Measurements from ENCODE around the gene KHDC4. TPM values are rescaled to one million over a fixed set of nuclear protein-coding genes. Genes with fewer than 3 reads are reported as not detected.

KHDC4 gene
- total RNA-seq, 1 experiment from 2014 or later: 93.3 TPM

GRCh38 chr1:155880251-155880650, 54.0 kb downstream of the KHDC4 start:
- H3K36me3 ChIP-seq (ENCODE audit: insufficient read depth, low read length, poor library complexity, severe bottlenecking): no peaks in the 10 kb centered on the region
- H3K27ac ChIP-seq (ENCODE audit: low read depth, low read length, poor library complexity, severe bottlenecking): no peak overlapping the region
- ChIA-PET POLR2A (ENCODE audit: low non-redundant PET) (no interaction called here), CTCF (no interaction called here)
- H3K4me1 ChIP-seq (ENCODE audit: insufficient read depth, low read length, poor library complexity, severe bottlenecking): no peaks in the 10 kb centered on the region
- H3K27me3 ChIP-seq (replicated peaks; ENCODE audit: insufficient read depth, low read depth, low read length, poor library complexity): no peaks in the 10 kb centered on the region
- no peak for DNase-seq (ENCODE audit: low spot score)
- BruUV-seq (replicated peaks): no TSS peak
- TF ChIP-seq CTCF (conservative IDR thresholded peaks at IDR 0.05; ENCODE audit: low read depth, low read length) (no peak), EZH2 (IDR thresholded peaks at IDR 0.05; ENCODE audit: borderline replicate concordance, low read depth, low read length, poor library complexity, severe bottlenecking) (no peak)
- no peak overlapping the region for H3K4me3 ChIP-seq (ENCODE audit: low read depth, low read length, poor library complexity, severe bottlenecking)
- intact Hi-C loops (cut with micrococcal nuclease; ENCODE audit: unreplicated experiment): no loop called here
- no peaks in the 10 kb centered on the region for H3K9me3 ChIP-seq (ENCODE audit: low read depth, low read length, poor library complexity, severe bottlenecking)

- intact Hi-C loops (cut with micrococcal nuclease; ENCODE audit: unreplicated experiment): no loop called here
- POLR2A ChIA-PET (ENCODE audit: low non-redundant PET): no interaction called here
These were observed 56.3 kb downstream of the KHDC4 start for GRCh38 chr1:155877945-155878344.

GRCh38 chr1:155873860-155874259, 60.4 kb downstream of the KHDC4 start:
- peak; percentile 64 for DNase-seq (ENCODE audit: low spot score)
- POLR2A ChIA-PET (ENCODE audit: low non-redundant PET): no interaction called here
- BruUV-seq (replicated peaks): no TSS peak
- peaks cover 15% of the 10 kb centered on the region for H3K4me1 ChIP-seq (ENCODE audit: insufficient read depth, low read length, poor library complexity, severe bottlenecking)
- CTCF ChIA-PET: no interaction called here
- H3K27me3 ChIP-seq (replicated peaks; ENCODE audit: insufficient read depth, low read depth, low read length, poor library complexity): no peaks in the 10 kb centered on the region
- no peak overlapping the region for H3K4me3 ChIP-seq (ENCODE audit: low read depth, low read length, poor library complexity, severe bottlenecking)
- intact Hi-C loops (cut with micrococcal nuclease; ENCODE audit: unreplicated experiment): no loop called here
- TF ChIP-seq EZH2 (IDR thresholded peaks at IDR 0.05; ENCODE audit: borderline replicate concordance, low read depth, low read length, poor library complexity, severe bottlenecking): no peak
- H3K9me3 ChIP-seq (ENCODE audit: low read depth, low read length, poor library complexity, severe bottlenecking): no peaks in the 10 kb centered on the region
- no peaks in the 10 kb centered on the region for H3K36me3 ChIP-seq (ENCODE audit: insufficient read depth, low read length, poor library complexity, severe bottlenecking)
- H3K27ac ChIP-seq (ENCODE audit: low read depth, low read length, poor library complexity, severe bottlenecking): no peak overlapping the region

More at GRCh38 chr1:155877945-155878344, 56.3 kb downstream of the KHDC4 start:
- no peak for DNase-seq (ENCODE audit: low spot score)
- Histone ChIP-seq H3K36me3 (ENCODE audit: insufficient read depth, low read length, poor library complexity, severe bottlenecking) (no peaks in the 10 kb centered on the region), H3K9me3 (ENCODE audit: low read depth, low read length, poor library complexity, severe bottlenecking) (no peaks in the 10 kb centered on the region), H3K4me1 (ENCODE audit: insufficient read depth, low read length, poor library complexity, severe bottlenecking) (peaks cover 7% of the 10 kb centered on the region), H3K27ac (ENCODE audit: low read depth, low read length, poor library complexity, severe bottlenecking) (no peak overlapping the region), H3K27me3 (replicated peaks; ENCODE audit: insufficient read depth, low read depth, low read length, poor library complexity) (no peaks in the 10 kb centered on the region), H3K4me3 (ENCODE audit: low read depth, low read length, poor library complexity, severe bottlenecking) (no peak overlapping the region)
- TF ChIP-seq EZH2 (IDR thresholded peaks at IDR 0.05; ENCODE audit: borderline replicate concordance, low read depth, low read length, poor library complexity, severe bottlenecking): no peak
- TF ChIP-seq CTCF (conservative IDR thresholded peaks at IDR 0.05; ENCODE audit: low read depth, low read length): no peak
- CTCF ChIA-PET: no interaction called here
- no TSS peak for BruUV-seq (replicated peaks)

- no peaks in the 10 kb centered on the region for H3K27me3 ChIP-seq (replicated peaks; ENCODE audit: insufficient read depth, low read depth, low read length, poor library complexity)
- ChIA-PET CTCF (no interaction called here), POLR2A (ENCODE audit: low non-redundant PET) (interaction anchor here (0.6 kb wide), 1 partner anchor 52 kb away, joined by 3 read pairs; no protein-coding TSS in a partner anchor)
- no peaks in the 10 kb centered on the region for H3K9me3 ChIP-seq (ENCODE audit: low read depth, low read length, poor library complexity, severe bottlenecking)
- no peak overlapping the region for H3K27ac ChIP-seq (ENCODE audit: low read depth, low read length, poor library complexity, severe bottlenecking)
- intact Hi-C loops (cut with micrococcal nuclease; ENCODE audit: unreplicated experiment): no loop called here
- no TSS peak for BruUV-seq (replicated peaks)
- TF ChIP-seq EZH2 (IDR thresholded peaks at IDR 0.05; ENCODE audit: borderline replicate concordance, low read depth, low read length, poor library complexity, severe bottlenecking) (no peak), CTCF (conservative IDR thresholded peaks at IDR 0.05; ENCODE audit: low read depth, low read length) (no peak)
- DNase-seq (ENCODE audit: low spot score): no peak
- H3K4me1 ChIP-seq (ENCODE audit: insufficient read depth, low read length, poor library complexity, severe bottlenecking): peaks cover 15% of the 10 kb centered on the region
- no peaks in the 10 kb centered on the region for H3K36me3 ChIP-seq (ENCODE audit: insufficient read depth, low read length, poor library complexity, severe bottlenecking)
- H3K4me3 ChIP-seq (ENCODE audit: low read depth, low read length, poor library complexity, severe bottlenecking): no peak overlapping the region
These were observed 61.7 kb downstream of the KHDC4 start for GRCh38 chr1:155872527-155872926.
